H1 (cell line): ENCODE results near the gene CDC123. TPM values are rescaled to one million over a fixed set of nuclear protein-coding genes. Genes with fewer than 3 reads are reported as not detected.

ENCODE experiments used
- CTCF ChIA-PET: fragments of 300-600 bp; sonication (Branson Sonifier 250); formaldehyde crosslinking; loops from one replicate; lab custom pipeline; 2021; ENCODE audit not compliant: partially characterized antibody; lab: Charles Lee
- POLR2A ChIA-PET: fragments of 300-600 bp; sonication (Branson Sonifier 250); formaldehyde crosslinking; loops from one replicate; lab custom pipeline; 2021; ENCODE audit warnings: inconsistent platforms; ENCODE audit not compliant: partially characterized antibody; lab: Charles Lee
- DNase-seq, 2 experiments: peaks; one replicate each; pipeline versions ENCODE4 v3.0.0 to v3.0.0-alpha.2; 2010 to 2022; ENCODE audit warnings: low spot score in 2 of 2, low read depth in 1 of 2, mixed read lengths in 1 of 2
- FAIRE-seq: peaks from 2 replicates; lab custom pipeline; 2011; peaks lifted over from hg19 to GRCh38; lab: Jason Lieb, UNC
- H2AFZ ChIP-seq: 2 replicates; pipeline ENCODE4 v1.8.1; 2012; ENCODE audit warnings: low read length, inconsistent platforms
- H2AK5ac ChIP-seq: 2 replicates; pipeline ENCODE4 v1.6.1; 2013; ENCODE audit warnings: low read depth, low read length
- H2BK120ac ChIP-seq: replicated peaks from 2 replicates; pipeline ENCODE3; 2013; ENCODE audit warnings: low read depth, low read length, inconsistent platforms
- H2BK12ac ChIP-seq: 2 replicates; pipeline ENCODE4 v1.6.1; 2013; ENCODE audit warnings: low read depth, low read length
- H2BK15ac ChIP-seq: 2 replicates; pipeline ENCODE4 v1.6.1; 2013; ENCODE audit warnings: low read length
- H2BK20ac ChIP-seq: 2 replicates; pipeline ENCODE4 v1.6.1; 2013; ENCODE audit warnings: low read length
- H2BK5ac ChIP-seq: 2 replicates; pipeline ENCODE4 v1.6.1; 2013; ENCODE audit warnings: low read depth, low read length
- H3K14ac ChIP-seq: 2 replicates; pipeline ENCODE4 v1.6.1; 2013; ENCODE audit warnings: inconsistent platforms; ENCODE audit not compliant: insufficient read length
- H3K18ac ChIP-seq: 2 replicates; pipeline ENCODE4 v1.6.1; 2013; ENCODE audit warnings: low read length; ENCODE audit errors: extremely low read depth
- H3K23ac ChIP-seq: 2 replicates; pipeline ENCODE4 v1.6.1; 2013; ENCODE audit warnings: inconsistent platforms; ENCODE audit not compliant: insufficient read length
- H3K23me2 ChIP-seq: 2 replicates; pipeline ENCODE4 v1.6.1; 2013; ENCODE audit warnings: low read depth, low read length
- H3K27ac ChIP-seq: 2 replicates; pipeline ENCODE4 v1.6.1; 2011; ENCODE audit warnings: low read depth, low read length, inconsistent platforms
- H3K27me3 ChIP-seq, 4 experiments: replicated peaks in 1 of 4; 1 replicate in 1 of 4; 2 replicates in 3 of 4; pipeline versions ENCODE4 v1.6.1 to v1.8.1; 2011 to 2013; ENCODE audit warnings: low read length in 3 of 4, mild to moderate bottlenecking in 3 of 4, inconsistent platforms in 2 of 4, mixed read lengths in 2 of 4, moderate library complexity in 1 of 4; ENCODE audit not compliant: control insufficient read depth in 3 of 4, insufficient read depth in 3 of 4; ENCODE audit errors: extremely low read depth in 1 of 4
- H3K36me3 ChIP-seq, 4 experiments: 2 replicates each; pipeline versions ENCODE4 v1.6.1 to v1.8.1; 2011 to 2013; ENCODE audit warnings: mild to moderate bottlenecking in 4 of 4, low read length in 3 of 4, moderate library complexity in 2 of 4, control low read depth in 1 of 4, inconsistent platforms in 1 of 4; ENCODE audit not compliant: insufficient read depth in 4 of 4, control insufficient read depth in 2 of 4
- H3K4ac ChIP-seq: replicated peaks from 2 replicates; pipeline ENCODE3; 2013; ENCODE audit warnings: low read length, low read depth, mixed read lengths, inconsistent platforms; ENCODE audit not compliant: insufficient read length
- H3K4me1 ChIP-seq, 4 experiments: replicated peaks in 1 of 4; 1 replicate in 1 of 4; 2 replicates in 3 of 4; pipeline versions ENCODE4 v1.6.1 to v1.8.1; 2011 to 2013; ENCODE audit warnings: low read length in 3 of 4, inconsistent platforms in 2 of 4, mixed read lengths in 1 of 4; ENCODE audit not compliant: insufficient read depth in 4 of 4, control insufficient read depth in 3 of 4
- H3K4me2 ChIP-seq, 2 experiments: 2 replicates each; pipeline versions ENCODE4 v1.6.1 to v1.8.1; 2011 to 2013; ENCODE audit warnings: low read depth in 2 of 2, low read length in 2 of 2, control low read depth in 1 of 2, inconsistent platforms in 1 of 2, mild to moderate bottlenecking in 1 of 2; ENCODE audit not compliant: insufficient read depth in 1 of 2
- H3K4me3 ChIP-seq, 4 experiments: fragments of 200-600, 300-600 bp in 1 of 4; sonication (generic), shearing (Covaris generic), sonication (Bioruptor Twin) in 1 of 4; 2 replicates each; pipeline versions ENCODE4 v1.5.1 to v1.8.1; 2011 to 2016; ENCODE audit warnings: low read length in 4 of 4, low read depth in 3 of 4, control low read depth in 2 of 4, inconsistent platforms in 2 of 4, mild to moderate bottlenecking in 2 of 4, mixed read lengths in 1 of 4, moderate library complexity in 1 of 4; ENCODE audit not compliant: insufficient read depth in 2 of 4; ENCODE audit errors: extremely low read depth in 1 of 4
- H3K56ac ChIP-seq: replicated peaks from 2 replicates; pipeline ENCODE3; 2013; ENCODE audit warnings: low read depth, mild to moderate bottlenecking, mixed read lengths, low read length, inconsistent platforms; ENCODE audit not compliant: insufficient read length
- H3K79me1 ChIP-seq: 2 replicates; pipeline ENCODE4 v1.6.1; 2013; ENCODE audit warnings: low read depth, low read length, control low read depth
- H3K79me2 ChIP-seq, 2 experiments: 2 replicates each; pipeline versions ENCODE4 v1.6.1 to v1.8.1; 2012 to 2013; ENCODE audit warnings: low read length in 2 of 2, mild to moderate bottlenecking in 2 of 2, inconsistent platforms in 1 of 2; ENCODE audit not compliant: insufficient read depth in 2 of 2, control insufficient read depth in 1 of 2
- H3K9ac ChIP-seq, 4 experiments: replicated peaks in 1 of 4; 1 replicate in 1 of 4; 2 replicates in 3 of 4; pipeline versions ENCODE4 v1.6.1 to v1.8.1; 2011 to 2013; ENCODE audit warnings: low read depth in 3 of 4, low read length in 3 of 4, control low read depth in 2 of 4, mild to moderate bottlenecking in 2 of 4, moderate library complexity in 2 of 4, inconsistent platforms in 1 of 4; ENCODE audit errors: extremely low read depth in 1 of 4
- H3K9me3 ChIP-seq, 2 experiments: 2 replicates each; pipeline versions ENCODE4 v1.6.1 to v1.8.1; 2012 to 2013; ENCODE audit warnings: mild to moderate bottlenecking in 2 of 2, moderate library complexity in 2 of 2, control low read depth in 1 of 2, inconsistent platforms in 1 of 2, low read depth in 1 of 2, low read length in 1 of 2, mixed read lengths in 1 of 2; ENCODE audit not compliant: insufficient read depth in 2 of 2
- H4K20me1 ChIP-seq, 2 experiments: replicated peaks in 1 of 2; 2 replicates each; pipeline versions ENCODE3 to v1.8.1; 2011 to 2013; ENCODE audit warnings: inconsistent platforms in 2 of 2, low read length in 2 of 2, mild to moderate bottlenecking in 1 of 2; ENCODE audit not compliant: insufficient read depth in 2 of 2, control insufficient read depth in 1 of 2
- H4K5ac ChIP-seq: 2 replicates; pipeline ENCODE4 v1.6.1; 2013; ENCODE audit warnings: low read length, low read depth, mixed read lengths, inconsistent platforms; ENCODE audit not compliant: insufficient read length
- H4K8ac ChIP-seq: 2 replicates; pipeline ENCODE4 v1.8.0; 2013; ENCODE audit warnings: mild to moderate bottlenecking, moderate library complexity, low read length, inconsistent platforms; ENCODE audit not compliant: insufficient read depth; ENCODE audit errors: extremely low read depth
- H4K91ac ChIP-seq: replicated peaks from 2 replicates; pipeline ENCODE3; 2013; ENCODE audit warnings: low read length, mixed read lengths, inconsistent platforms; ENCODE audit not compliant: insufficient read length
- WGBS, 2 experiments: shearing (Covaris generic) in 1 of 2; methylation state at CpG; one replicate each; pipeline versions ENCODE4 v1.1.6 to v1.1.7; 2013 to 2015; ENCODE audit warnings: low lambda C conversion rate in 2 of 2, mixed read lengths in 2 of 2, inconsistent platforms in 1 of 2, low coverage in 1 of 2, missing lambda C conversion rate in 1 of 2; ENCODE audit not compliant: insufficient replicate concordance in 2 of 2, insufficient coverage in 1 of 2, insufficient read length in 1 of 2; ENCODE audit errors: extremely low coverage in 1 of 2, missing lambda C conversion rate in 1 of 2; 5-methylcytosine and 5-hydroxymethylcytosine counted together
- polyA plus RNA-seq, 7 experiments: library from polyadenylated mRNA; depleted of rRNA in 3 of 7; stranded (reverse) in 5 of 7; unstranded in 2 of 7; fragments of >200 nt in 5 of 7; fragments of 200-250 nt in 2 of 7; gene quantifications; 1 replicate in 5 of 7; 2 replicates in 1 of 7; 4 replicates in 1 of 7; pipeline versions ENCODE4 v1.2.1 to v1.2.3, GENCODE V29; 2011 to 2013; ENCODE audit warnings: missing spikeins in 2 of 7, mixed read lengths in 2 of 7
- total RNA-seq: library from RNA; stranded (reverse); fragmentation: NEBNext Ultra II Directional; extraction: Animal tissue kit (Norgen Biotek cat#: 25700); gene quantifications from 2 replicates; pipeline ENCODE4 v1.2.1, GENCODE V29; 2021

The CDC123 gene
- total and polyA plus RNA-seq, 2 of the 8 experiments (the other 6 are each of a cell fraction or from before 2014, with no cell fraction given), result 115 to 202 TPM

DNA sequence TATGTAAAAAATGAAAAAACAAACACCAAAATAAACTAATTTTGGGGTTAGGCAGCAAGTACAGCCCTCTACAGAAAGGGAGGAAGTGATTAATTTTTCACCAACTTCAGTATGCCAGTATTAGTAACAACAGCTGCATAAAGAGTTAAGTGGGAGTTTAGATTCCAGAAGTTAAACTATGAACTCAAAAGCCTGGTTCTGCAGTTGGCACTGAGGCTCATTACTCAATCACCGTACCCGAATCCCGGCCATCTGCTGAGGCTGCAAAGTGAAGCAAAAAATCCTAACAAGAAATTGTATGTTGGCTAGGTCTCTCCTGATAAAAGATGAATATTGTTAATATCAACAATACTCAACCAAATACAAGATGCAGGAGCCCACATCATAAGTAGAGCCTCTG lies 4.3 kb upstream of the CDC123 start:
- no peak overlapping the region for H3K18ac ChIP-seq
- H3K56ac ChIP-seq, result no peak overlapping the region
- H2BK120ac ChIP-seq, result no peak overlapping the region
- H3K14ac ChIP-seq, result no peak overlapping the region
- CTCF ChIA-PET, result no interaction called here
- H2BK20ac ChIP-seq, result no peak overlapping the region
- H2BK15ac ChIP-seq, result no peak overlapping the region
- H3K27me3 ChIP-seq, result no peaks in the 10 kb centered on the region
- H4K5ac ChIP-seq, result no peak overlapping the region
- DNase-seq, result no peak
- H3K4ac ChIP-seq, result no peak overlapping the region
- no peak overlapping the region for H2BK12ac ChIP-seq
- H3K4me3 ChIP-seq, result no peak overlapping the region
- H3K23ac ChIP-seq, result no peak overlapping the region
- no peak for FAIRE-seq
- H2BK5ac ChIP-seq, result no peak overlapping the region
- H3K23me2 ChIP-seq, result no peaks in the 10 kb centered on the region; the same call in 1 of the 2 replicates
- no peak overlapping the region for H3K27ac ChIP-seq
- H3K79me1 ChIP-seq, result 0 out of 2 replicates have a peak, but pooled peaks cover 2% of the 10 kb centered on the region
- H3K4me1 ChIP-seq, result peaks cover 0 to 1% (median 0%) of the 10 kb centered on the region in 4 experiments; a peak in 2 of 7 replicates
- no peak overlapping the region for H3K9ac ChIP-seq
- WGBS, 2 experiments, result 100% methylated on average over 3 of the region's 3 CpGs; no CpG with 5 or more reads in 1 of the 2 experiments
- H2AFZ ChIP-seq, result no peak overlapping the region
- H4K8ac ChIP-seq, result no peak overlapping the region
- no peak overlapping the region for H3K4me2 ChIP-seq
- H3K79me2 ChIP-seq, result peaks cover 9 to 76% of the 10 kb centered on the region in 2 experiments
- peaks cover 0 to 11% (median 2%) of the 10 kb centered on the region in 4 experiments; a peak in 3 of 8 replicates for H3K36me3 ChIP-seq
- POLR2A ChIA-PET, result interaction anchor here (0.6 to 2.4 kb wide), 2 partner anchors 12 to 189 kb away, joined by 5 to 8 read pairs; no protein-coding TSS in a partner anchor
- H4K91ac ChIP-seq, result no peak overlapping the region
- H4K20me1 ChIP-seq, result peaks cover 0 to 4% of the 10 kb centered on the region in 2 experiments
- H3K9me3 ChIP-seq, result no peaks in the 10 kb centered on the region
- no peak overlapping the region for H2AK5ac ChIP-seq
